Astrocyte of the spinal cord (primary cell): Measurements from ENCODE around the gene ACY1.

Experiments used
- DNase-seq: peaks from one replicate; pipeline ENCODE4 v3.0.0; 2011; ENCODE audit warnings: low read depth, low spot score
- H3K4me3 ChIP-seq: 2 replicates; pipeline ENCODE4 v1.5.1; 2011; ENCODE audit warnings: low read depth, mild to moderate bottlenecking, low read length, moderate library complexity
- CTCF ChIP-seq: IDR thresholded peaks from 2 replicates; pipeline ENCODE4 v1.5.1; 2012; ENCODE audit warnings: low read depth, mild to moderate bottlenecking, low read length, inconsistent platforms
- in situ Hi-C: cut with HindIII; loops from 2 replicates; pipeline ENCODE4 v1.10.0; 2017; ENCODE audit warnings: low sequenced_read_pairs

The ACY1 gene

GRCh38 chr3:52037291-52037690 is 54.0 kb downstream of the ACY1 start:
- in situ Hi-C loops: no loop called here
- no peak for DNase-seq
- TF ChIP-seq CTCF: no peak
- H3K4me3 ChIP-seq: no peak overlapping the region

GRCh38 chr3:52038227-52038626 is 54.9 kb downstream of the ACY1 start:
- no peak for DNase-seq
- in situ Hi-C loops: no loop called here
- TF ChIP-seq CTCF: no peak
- H3K4me3 ChIP-seq: no peak overlapping the region
